SK-MEL-5 (cell line): ENCODE data around the gene LRRC45. TPM values are rescaled to one million over a fixed set of nuclear protein-coding genes. Genes with fewer than 3 reads are reported as not detected.

Experiments
- DNase-seq: peaks from one replicate; pipeline ENCODE4 v3.0.0-alpha.2; 2016; ENCODE audit warnings: low read depth, low spot score
- in situ Hi-C: cut with HindIII; loops from 2 replicates; pipeline ENCODE4 v1.10.0; 2016; ENCODE audit warnings: low sequenced_read_pairs, high pct_unique_total_duplicates, low pct_unique_long_range_greater_than_20kb
- total RNA-seq: library from RNA; depleted of rRNA; stranded (reverse); fragments of >200 nt; shearing (Covaris generic); gene quantifications from 2 replicates; pipeline ENCODE4 v1.2.3, GENCODE V29; 2014; rRNA removed

LRRC45 gene
- total RNA-seq, 1 experiment from 2014 or later: 40.4 TPM

- in situ Hi-C loops: no loop called here
- DNase-seq: no peak
These were observed 56.0 kb downstream of the LRRC45 start for GRCh38 chr17:82079001-82079677.

GRCh38 chr17:82080048-82080788, 57.1 kb downstream of the LRRC45 start:
- no peak for DNase-seq
- in situ Hi-C loops: no loop called here

Other genes with a start within 250 kb of the LRRC45 start
- not detected in 2 replicates for gene GCGR, start 219.2 kb upstream of the LRRC45 start, total RNA-seq
- 144 and 162 TPM in 2 replicates for gene MCRIP1, start 190.0 kb upstream of the LRRC45 start, total RNA-seq
- gene PPP1R27, start 188.3 kb upstream of the LRRC45 start, total RNA-seq: 0.56 and 0.63 TPM in 2 replicates
- gene P4HB, start 162.8 kb upstream of the LRRC45 start, total RNA-seq: 1,826 and 1,949 TPM in 2 replicates
- gene ARHGDIA, start 152.0 kb upstream of the LRRC45 start, total RNA-seq: 288 and 306 TPM in 2 replicates
- 245 and 252 TPM in 2 replicates for gene ALYREF, start 131.7 kb upstream of the LRRC45 start, total RNA-seq
- 315 and 336 TPM in 2 replicates for gene ANAPC11, start 131.6 kb upstream of the LRRC45 start, total RNA-seq
- 0.08 and 0.34 TPM in 2 replicates for gene NPB, start 121.1 kb upstream of the LRRC45 start, total RNA-seq
- gene PCYT2, start 111.9 kb upstream of the LRRC45 start, total RNA-seq: 86.6 and 105 TPM in 2 replicates
- gene SIRT7, start 105.1 kb upstream of the LRRC45 start, total RNA-seq: 23.6 and 24.7 TPM in 2 replicates
- 73.1 and 73.9 TPM in 2 replicates for gene MAFG, start 95.6 kb upstream of the LRRC45 start, total RNA-seq
- 335 and 351 TPM in 2 replicates for gene PYCR1, start 86.0 kb upstream of the LRRC45 start, total RNA-seq
- not detected in 2 replicates for gene MYADML2, start 76.1 kb upstream of the LRRC45 start, total RNA-seq
- gene NOTUM, start 62.1 kb upstream of the LRRC45 start, total RNA-seq: 3.0 TPM in 2 replicates
- 80.5 and 81.9 TPM in 2 replicates for gene ASPSCR1, start 45.7 kb upstream of the LRRC45 start, total RNA-seq
- gene CENPX, start 427 bp upstream of the LRRC45 start, total RNA-seq: 130 and 134 TPM in 2 replicates
- 38.0 and 45.8 TPM in 2 replicates for gene RAC3, start 8.4 kb downstream of the LRRC45 start, total RNA-seq
- 120 and 129 TPM in 2 replicates for gene DCXR, start 14.4 kb downstream of the LRRC45 start, total RNA-seq
- gene RFNG, start 28.5 kb downstream of the LRRC45 start, total RNA-seq: 29.2 and 29.3 TPM in 2 replicates
- gene GPS1, start 28.6 kb downstream of the LRRC45 start, total RNA-seq: 284 and 295 TPM in 2 replicates
- gene DUS1L, start 42.5 kb downstream of the LRRC45 start, total RNA-seq: 182 and 198 TPM in 2 replicates
- 147 and 184 TPM in 2 replicates for gene FASN, start 74.9 kb downstream of the LRRC45 start, total RNA-seq
- gene CCDC57, start 189.5 kb downstream of the LRRC45 start, total RNA-seq: 15.7 and 17.8 TPM in 2 replicates
- 9.6 and 12.8 TPM in 2 replicates for gene SLC16A3, start 205.7 kb downstream of the LRRC45 start, total RNA-seq